ENCODE measurements around the gene COL28A1.

GRCh38 chr7:7425321-7425720, 110.4 kb downstream of the COL28A1 start:
- TF ChIP-seq CTCF (conservative IDR thresholded peaks at IDR 0.05; ENCODE audit: low read length): no peak
- no peak for TF ChIP-seq EZH2phosphoT487 (IDR thresholded peaks at IDR 0.05; ENCODE audit: borderline replicate concordance)
